Activated T-cell treated with anti-CD3 and anti-CD28 coated beads for 48 hours (primary cell): ENCODE results near the gene EMID1.

Experiments
- DNase-seq: peaks from one replicate; pipeline ENCODE4 v3.0.0-alpha.2; 2020; ENCODE audit warnings: low read depth

Gene EMID1

DNA sequence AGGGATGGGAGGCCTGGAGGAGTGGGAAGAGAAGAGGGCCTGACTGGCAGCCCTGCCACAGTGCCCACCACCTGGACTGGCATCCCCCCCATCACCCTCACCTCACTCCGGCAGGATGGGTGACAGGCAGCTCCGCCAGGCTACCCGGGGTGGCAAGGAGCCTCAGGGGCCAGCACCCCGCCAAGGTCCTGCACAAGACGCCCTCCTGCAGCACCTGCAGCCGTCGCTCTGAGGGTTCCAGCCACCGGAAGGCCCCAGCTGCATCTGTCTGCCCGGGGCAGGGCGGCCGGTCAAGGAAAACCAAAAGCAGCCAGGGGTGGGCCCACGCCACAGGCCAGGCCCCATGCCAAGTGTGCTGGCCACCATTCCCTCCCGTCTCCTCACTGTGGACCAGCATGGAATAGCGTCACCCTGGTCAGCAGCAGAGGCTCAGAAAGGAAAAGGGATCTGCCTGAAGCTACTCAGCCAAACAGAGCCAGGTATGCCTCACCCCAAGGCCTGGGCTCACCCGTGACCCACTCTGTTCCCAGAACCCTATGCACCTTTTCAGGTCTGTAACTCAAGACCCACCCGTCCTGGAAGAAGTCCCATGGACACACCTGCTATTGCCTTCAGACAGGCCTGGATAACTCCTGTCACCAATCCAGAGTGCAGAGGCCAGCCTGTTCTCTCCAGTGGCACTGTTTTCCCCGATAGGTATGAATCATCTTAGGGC lies 55.1 kb downstream of the EMID1 start:
- no peak for DNase-seq

DNA sequence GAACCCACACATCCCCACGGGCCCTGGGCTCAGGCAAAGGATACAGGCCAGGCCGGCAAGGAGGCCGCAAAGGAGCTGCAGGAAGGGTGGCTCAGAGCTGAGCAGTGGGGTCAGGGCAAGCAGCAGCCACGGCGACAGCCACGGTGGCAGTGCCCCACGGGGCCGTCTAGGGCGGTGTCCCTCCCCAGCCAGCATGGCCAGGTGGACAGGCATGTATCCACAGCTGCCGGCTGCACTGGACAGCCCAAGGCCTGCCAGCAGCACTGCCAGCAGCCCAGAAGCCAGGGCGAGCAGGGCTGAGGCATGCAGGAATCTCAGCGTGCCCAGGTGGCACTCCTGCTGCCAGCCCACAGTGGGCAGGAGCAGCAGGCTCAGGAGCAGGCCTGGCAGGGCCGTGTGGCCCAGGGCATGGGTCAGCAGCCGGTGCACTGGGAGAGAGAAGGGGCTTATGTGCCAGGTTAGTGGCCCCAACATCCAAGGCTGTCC lies 58.1 kb downstream of the EMID1 start:
- no peak for DNase-seq

DNA sequence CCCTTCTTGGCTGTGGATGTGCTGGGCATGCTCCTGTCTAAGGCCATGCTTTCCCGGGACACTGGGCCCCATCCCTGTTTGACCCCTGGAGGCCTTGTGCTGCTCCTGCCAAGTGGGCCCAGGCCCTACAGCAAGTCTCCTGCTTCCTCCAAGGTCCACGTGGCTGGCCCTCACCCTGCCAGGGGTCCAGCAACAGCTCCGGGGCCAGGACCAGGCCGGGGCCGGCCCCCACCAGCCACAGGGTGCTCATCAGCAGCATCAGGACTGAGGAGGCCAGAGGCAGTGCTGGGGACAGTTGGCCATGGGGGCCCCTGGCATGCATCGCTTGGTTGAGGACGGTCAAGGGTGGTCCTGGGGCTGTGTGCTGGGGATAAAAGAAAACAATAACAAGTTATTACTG lies 59.6 kb downstream of the EMID1 start:
- DNase-seq: no peak

DNA sequence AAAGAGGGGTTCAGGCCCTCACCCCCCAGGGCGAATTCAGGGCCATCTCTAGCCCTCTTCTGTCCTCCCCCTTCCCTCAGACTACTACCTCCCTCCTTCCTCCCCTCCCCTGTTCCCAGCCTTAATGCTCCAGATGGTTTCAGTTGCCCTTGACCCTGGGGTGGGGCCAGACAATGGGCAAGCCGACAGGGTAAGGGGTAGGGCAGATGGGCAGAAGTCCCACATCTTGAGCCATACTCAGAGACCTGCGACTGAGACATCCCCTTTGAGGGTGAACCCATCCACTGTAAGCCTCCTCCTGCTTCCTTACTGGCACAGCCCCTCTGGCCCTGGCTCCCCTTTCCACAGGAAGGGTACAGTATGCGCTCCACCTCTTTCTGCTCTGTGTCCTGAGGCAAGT lies 60.2 kb downstream of the EMID1 start:
- no peak for DNase-seq

GRCh38 chr22:29266564-29267461 lies 61.1 kb downstream of the EMID1 start:
- DNase-seq: no peak

DNA sequence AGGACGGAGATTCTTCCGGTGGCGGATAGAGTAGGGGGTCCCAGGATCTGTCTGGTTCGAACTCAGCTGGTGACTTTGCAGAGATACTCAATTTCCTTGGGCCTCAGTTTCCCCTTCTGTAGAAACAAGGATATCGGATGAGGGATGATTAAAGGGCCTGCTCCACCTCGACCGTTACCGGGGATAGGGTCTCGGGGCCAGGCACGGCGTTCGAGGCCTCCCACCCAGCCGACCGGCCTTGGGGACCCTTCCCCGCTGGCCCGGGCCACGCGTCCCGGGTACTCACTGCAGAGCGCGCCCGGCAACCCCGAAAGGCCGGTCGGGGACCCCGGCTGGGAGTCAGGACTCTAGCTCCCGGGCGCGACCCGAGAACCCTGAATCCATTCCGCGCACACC lies 61.8 kb downstream of the EMID1 start:
- DNase-seq: no peak

GRCh38 chr22:29267858-29268510 lies 62.3 kb downstream of the EMID1 start, which contains the start of the genes EWSR1 and RHBDD3:
Gene EWSR1, plus strand, starts transcription at chr22:29268268. Its CDS starts 69 bp downstream, at chr22:29268337.
Gene RHBDD3, minus strand, starts transcription at chr22:29267981. Its CDS starts 2,355 bp downstream, at chr22:29265626.
- DNase-seq: peak; percentile 94

GRCh38 chr22:29268511-29269229 lies 63.0 kb downstream of the EMID1 start:
- DNase-seq: peak; percentile 30

- no peak for DNase-seq
Measured at GRCh38 chr22:29269230-29269604, 63.5 kb downstream of the EMID1 start.

- no peak for DNase-seq
Measured at GRCh38 chr22:29269731-29270474, 64.2 kb downstream of the EMID1 start.

- no peak for DNase-seq
Measured at GRCh38 chr22:29270475-29271271, 65.0 kb downstream of the EMID1 start.

GRCh38 chr22:29272624-29273023 lies 66.9 kb downstream of the EMID1 start:
- no peak for DNase-seq

DNA sequence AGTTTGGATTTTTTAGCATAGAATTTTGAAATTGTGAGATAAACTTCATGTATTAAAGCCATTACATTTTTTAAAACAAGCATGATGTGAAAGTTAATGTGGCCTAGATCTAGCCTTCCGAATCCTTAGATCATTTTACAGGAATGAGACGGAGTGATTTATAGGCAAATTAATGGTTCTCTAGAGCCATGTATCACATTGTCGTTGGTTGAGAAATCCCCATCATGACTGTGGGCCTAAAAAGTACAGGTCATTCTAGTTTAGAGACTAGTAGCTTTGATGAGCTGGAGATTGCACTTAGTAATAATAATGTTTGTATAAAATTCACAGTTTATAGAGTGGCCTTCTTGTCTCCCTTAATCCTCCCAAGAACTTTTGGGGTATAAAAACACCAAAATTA lies 69.5 kb downstream of the EMID1 start:
- no peak for DNase-seq

DNA sequence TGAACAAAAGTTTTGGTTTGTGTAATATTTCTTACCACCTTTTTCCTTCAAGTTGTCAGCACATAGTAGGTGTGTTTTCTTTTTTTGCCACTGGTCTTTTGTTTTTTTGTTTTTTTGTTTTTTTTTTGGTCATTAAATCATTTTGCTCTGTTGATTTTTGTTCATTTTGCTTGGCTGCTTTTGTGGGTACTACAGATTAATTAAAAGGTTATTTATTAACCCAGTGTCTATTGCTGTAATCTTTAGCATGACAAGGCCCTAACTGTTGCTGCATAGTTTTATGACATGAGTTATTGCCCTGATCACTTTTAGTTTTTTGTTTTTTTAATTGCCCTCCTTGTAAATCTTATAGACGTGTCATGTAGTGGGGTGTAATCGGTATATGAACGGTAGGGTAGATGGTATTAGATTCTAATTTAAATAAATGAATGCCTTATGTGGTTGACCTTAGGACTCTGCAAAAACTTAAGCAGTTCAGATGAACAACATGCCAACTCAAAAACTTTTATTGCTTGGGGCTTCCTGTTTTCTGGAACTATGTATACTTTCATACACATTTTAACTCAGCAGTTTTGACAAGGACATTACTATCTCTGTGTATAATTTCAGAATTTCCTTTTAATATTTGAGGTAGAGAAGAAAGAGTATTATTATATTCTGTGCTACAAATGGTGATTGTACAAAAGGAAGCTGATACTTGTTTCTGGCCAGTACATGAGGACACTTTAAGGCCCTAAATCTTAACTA lies 70.3 kb downstream of the EMID1 start:
- no peak for DNase-seq

- DNase-seq: no peak
Measured at GRCh38 chr22:29277927-29278326, 72.2 kb downstream of the EMID1 start.

DNA sequence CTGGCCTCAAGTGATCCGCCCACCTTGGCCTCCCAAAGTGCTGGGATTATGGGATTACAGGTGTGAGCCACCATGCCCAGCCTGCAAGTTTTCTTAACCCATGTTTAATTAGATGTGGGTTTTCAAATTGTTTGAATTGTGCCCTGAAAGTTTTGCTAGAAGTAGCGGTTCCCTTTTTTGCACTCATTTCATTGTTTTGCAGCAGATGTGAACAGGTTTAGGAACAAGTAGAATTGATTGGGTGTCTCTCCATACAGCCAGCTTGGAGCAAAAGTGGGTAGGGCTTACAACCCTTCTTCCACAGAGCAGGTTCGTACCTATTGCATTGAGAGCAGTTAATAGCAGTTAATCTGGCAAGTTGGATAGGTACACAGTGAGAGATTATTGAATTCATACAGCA lies 78.5 kb downstream of the EMID1 start:
- no peak for DNase-seq

DNA sequence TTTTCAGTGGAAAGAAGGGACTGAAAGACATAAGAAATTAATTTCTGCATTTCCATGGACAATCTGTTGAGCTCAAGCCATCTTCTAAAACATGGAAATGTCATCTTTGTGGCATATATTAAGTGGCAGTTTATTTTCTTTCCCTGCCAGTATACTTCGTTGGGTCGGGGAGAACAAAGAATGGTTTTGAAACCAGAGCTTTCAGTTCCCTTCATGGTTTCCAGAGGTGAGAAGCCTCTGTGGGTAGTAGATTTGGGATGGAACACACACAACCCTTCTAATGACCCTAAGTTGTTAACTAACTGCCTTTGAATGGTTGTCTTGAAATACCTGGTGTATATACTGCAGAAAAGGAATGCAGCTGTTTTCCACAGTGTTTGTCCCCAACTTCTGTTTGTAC lies 83.1 kb downstream of the EMID1 start:
- DNase-seq: no peak

DNA sequence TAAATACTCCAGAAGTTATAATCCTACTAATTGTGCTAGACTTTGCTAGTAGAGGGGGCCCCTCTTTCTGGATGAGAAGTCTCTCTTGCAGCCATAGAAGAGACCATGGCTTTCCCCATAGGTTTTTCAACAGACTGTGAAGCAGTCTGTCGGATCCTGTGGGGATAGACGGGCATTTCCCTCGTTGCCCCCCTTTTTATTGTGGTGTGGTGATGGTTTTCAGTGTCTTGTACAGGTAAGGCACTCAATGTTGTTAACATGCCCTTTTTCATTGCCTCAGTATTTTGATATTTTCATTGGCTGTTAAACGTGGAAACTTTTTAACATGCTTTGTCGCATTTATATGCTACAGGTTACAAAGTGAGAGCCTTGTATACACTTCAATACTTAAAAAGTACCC lies 84.4 kb downstream of the EMID1 start:
- DNase-seq: no peak

- no peak for DNase-seq
Measured at GRCh38 chr22:29291215-29291614, 85.5 kb downstream of the EMID1 start.

- no peak for DNase-seq
Measured at GRCh38 chr22:29292379-29292778, 86.7 kb downstream of the EMID1 start.
